Activated CD4-positive, CD25-positive, alpha-beta regulatory T cell treated with anti-CD3 and anti-CD28 coated beads, Interleukin-2, amount 50 U/mL, for 24 hours (primary cell): ENCODE measurements around the gene VMP1.
A peak's percentile ranks its signal among the peaks of the same experiment; 100 is the strongest.
"Not testable (repeated sequence)": the region's sequence is repeated elsewhere in the genome, so short reads cannot be mapped to it uniquely, and the experiment has no call there.

Experiments
- ATAC-seq, 2 donors: fragments of 150-1000 bp; cut with Tn5 transposase; one replicate each; pipeline ENCODE4 v1.10.0; 2021; ENCODE audit warnings: mild to moderate bottlenecking in 1 of 2, moderate library complexity in 1 of 2

The VMP1 gene

GRCh38 chr17:59780548-59780947, 73.1 kb downstream of the VMP1 start:
- ATAC-seq, result not testable (repeated sequence)

GRCh38 chr17:59783221-59784047, 76.0 kb downstream of the VMP1 start:
- ATAC-seq, result peak; percentile 2

- no peak for ATAC-seq
Measured at GRCh38 chr17:59785091-59785799, 77.8 kb downstream of the VMP1 start.

GRCh38 chr17:59786213-59786535, 78.7 kb downstream of the VMP1 start:
- ATAC-seq, result no peak

GRCh38 chr17:59786536-59787319, 79.3 kb downstream of the VMP1 start:
- peak; percentile 81 to 82 for ATAC-seq

GRCh38 chr17:59789849-59790248, 82.4 kb downstream of the VMP1 start:
- not testable (repeated sequence) for ATAC-seq

GRCh38 chr17:59790418-59790817, 83.0 kb downstream of the VMP1 start:
- not testable (repeated sequence) for ATAC-seq

GRCh38 chr17:59790910-59791309, 83.5 kb downstream of the VMP1 start:
- no peak for ATAC-seq

GRCh38 chr17:59791603-59792457, 84.4 kb downstream of the VMP1 start:
- no peak for ATAC-seq

GRCh38 chr17:59792458-59792823, 85.0 kb downstream of the VMP1 start:
- ATAC-seq, result not testable (repeated sequence)

GRCh38 chr17:59793205-59793604, 85.8 kb downstream of the VMP1 start:
- no peak for ATAC-seq

- no peak for ATAC-seq
Measured at GRCh38 chr17:59796138-59796537, 88.7 kb downstream of the VMP1 start.

GRCh38 chr17:59796785-59797205, 89.3 kb downstream of the VMP1 start:
- ATAC-seq, result no peak

- ATAC-seq, result no peak
Measured at GRCh38 chr17:59798111-59798510, 90.7 kb downstream of the VMP1 start.

- ATAC-seq, result peak; percentile 85 to 92
Measured at GRCh38 chr17:59800530-59800942, 93.1 kb downstream of the VMP1 start.

GRCh38 chr17:59802160-59802559, 94.7 kb downstream of the VMP1 start:
- ATAC-seq, result no peak

- ATAC-seq, result no peak
Measured at GRCh38 chr17:59804901-59805465, 97.5 kb downstream of the VMP1 start.

GRCh38 chr17:59806322-59806721, 98.9 kb downstream of the VMP1 start:
- ATAC-seq, result not testable (repeated sequence)

GRCh38 chr17:59807892-59808509, 100.5 kb downstream of the VMP1 start:
- ATAC-seq, result no peak

GRCh38 chr17:59810894-59811153, 103.4 kb downstream of the VMP1 start:
- no peak for ATAC-seq

- ATAC-seq, result no peak
Measured at GRCh38 chr17:59811209-59811608, 103.8 kb downstream of the VMP1 start.

- ATAC-seq, result no peak
Measured at GRCh38 chr17:59812139-59812538, 104.7 kb downstream of the VMP1 start.
